DND-41 (cell line): ENCODE results near the gene PRR7.

Source experiments
- ATAC-seq: fragments of 200-7000 bp; cut with Tn5 transposase; 3 replicates; pipeline ENCODE4 v1.9.1; 2021; ENCODE audit warnings: low read depth; ENCODE audit not compliant: insufficient read depth
- DNase-seq: peaks from one replicate; pipeline ENCODE4 v3.0.0-alpha.2; 2020
- H2AFZ ChIP-seq: 2 replicates; pipeline ENCODE4 v1.6.0; 2012; ENCODE audit warnings: low read depth, low read length
- H3K27ac ChIP-seq: 2 replicates; pipeline ENCODE4 v1.5.1; 2012; ENCODE audit warnings: low read length, inconsistent platforms
- H3K27me3 ChIP-seq: fragments of 200-600 bp; sonication (generic); 2 replicates; pipeline ENCODE4 v1.6.0; 2012; ENCODE audit warnings: low read length, mild to moderate bottlenecking, inconsistent platforms; ENCODE audit not compliant: insufficient read depth, poor library complexity
- H3K36me3 ChIP-seq: 2 replicates; pipeline ENCODE4 v1.5.1; 2012; ENCODE audit warnings: low read length, inconsistent platforms; ENCODE audit not compliant: insufficient read depth
- H3K4me1 ChIP-seq: 2 replicates; pipeline ENCODE4 v1.5.1; 2012; ENCODE audit warnings: mild to moderate bottlenecking, low read length; ENCODE audit not compliant: insufficient read depth
- H3K4me2 ChIP-seq: 2 replicates; pipeline ENCODE4 v1.6.0; 2012; ENCODE audit warnings: mild to moderate bottlenecking, moderate library complexity, low read length, inconsistent platforms; ENCODE audit not compliant: insufficient read depth
- H3K4me3 ChIP-seq, 2 experiments: fragments of 200-600 bp in 1 of 2; shearing (Covaris generic) in 1 of 2; 2 replicates each; pipeline ENCODE4 v1.5.1; 2012 to 2016; ENCODE audit warnings: inconsistent platforms in 2 of 2, low read length in 2 of 2, mild to moderate bottlenecking in 2 of 2, low read depth in 1 of 2, moderate library complexity in 1 of 2
- H3K79me2 ChIP-seq: 2 replicates; pipeline ENCODE4 v1.6.0; 2012; ENCODE audit warnings: low read length, inconsistent platforms; ENCODE audit not compliant: insufficient read depth
- H3K9ac ChIP-seq: 2 replicates; pipeline ENCODE4 v1.6.0; 2012; ENCODE audit warnings: low read depth, mild to moderate bottlenecking, inconsistent platforms, low read length, moderate library complexity
- H3K9me3 ChIP-seq: 2 replicates; pipeline ENCODE4 v1.5.1; 2012; ENCODE audit warnings: low read length, moderate library complexity, mild to moderate bottlenecking, inconsistent platforms; ENCODE audit not compliant: insufficient read depth, severe bottlenecking
- H4K20me1 ChIP-seq: 2 replicates; pipeline ENCODE4 v1.6.0; 2012; ENCODE audit warnings: low read length; ENCODE audit not compliant: insufficient read depth
- CTCF ChIP-seq: IDR thresholded peaks from 2 replicates; pipeline ENCODE4 v1.5.1; 2012; ENCODE audit warnings: borderline replicate concordance, low read length, moderate library complexity, mild to moderate bottlenecking; ENCODE audit not compliant: poor library complexity, severe bottlenecking; ENCODE audit errors: extremely low read depth
- EZH2 ChIP-seq: IDR thresholded peaks from 3 replicates; pipeline ENCODE4 v1.6.1; 2012; ENCODE audit warnings: borderline replicate concordance, low read depth, mild to moderate bottlenecking, moderate library complexity, low read length, inconsistent platforms; ENCODE audit not compliant: severe bottlenecking

The PRR7 gene

GRCh38 chr5:177482359-177482795 lies 35.8 kb downstream of the PRR7 start:
- H4K20me1 ChIP-seq: no peaks in the 10 kb centered on the region
- no peaks in the 10 kb centered on the region for H3K27me3 ChIP-seq
- H3K4me2 ChIP-seq: no peak overlapping the region
- H3K79me2 ChIP-seq: no peaks in the 10 kb centered on the region
- H2AFZ ChIP-seq: no peak overlapping the region
- no peak overlapping the region for H3K9ac ChIP-seq
- H3K9me3 ChIP-seq: no peaks in the 10 kb centered on the region
- no peak for TF ChIP-seq CTCF
- no peak for TF ChIP-seq EZH2
- no peaks in the 10 kb centered on the region for H3K4me1 ChIP-seq
- ATAC-seq: no peak
- no peak for DNase-seq
- no peak overlapping the region for H3K4me3 ChIP-seq
- H3K36me3 ChIP-seq: no peaks in the 10 kb centered on the region
- H3K27ac ChIP-seq: no peak overlapping the region

GRCh38 chr5:177483042-177483441 lies 36.4 kb downstream of the PRR7 start:
- H3K9ac ChIP-seq: no peak overlapping the region
- no peaks in the 10 kb centered on the region for H3K9me3 ChIP-seq
- no peaks in the 10 kb centered on the region for H3K36me3 ChIP-seq
- no peaks in the 10 kb centered on the region for H3K4me1 ChIP-seq
- H4K20me1 ChIP-seq: no peaks in the 10 kb centered on the region
- H3K27me3 ChIP-seq: no peaks in the 10 kb centered on the region
- H3K4me2 ChIP-seq: no peak overlapping the region
- ATAC-seq: no peak
- no peak overlapping the region for H3K4me3 ChIP-seq
- TF ChIP-seq CTCF: no peak
- TF ChIP-seq EZH2: no peak
- no peak for DNase-seq
- H2AFZ ChIP-seq: no peak overlapping the region
- H3K27ac ChIP-seq: no peak overlapping the region
- no peaks in the 10 kb centered on the region for H3K79me2 ChIP-seq

GRCh38 chr5:177483994-177484901 lies 37.6 kb downstream of the PRR7 start:
- no peak for TF ChIP-seq CTCF
- TF ChIP-seq EZH2: no peak

More at GRCh38 chr5:177483994-177484901, 37.6 kb downstream of the PRR7 start:
- Histone ChIP-seq H3K9ac (no peak overlapping the region), H3K4me2 (no peak overlapping the region), H3K36me3 (no peaks in the 10 kb centered on the region), H4K20me1 (peaks cover 3% of the 10 kb centered on the region; the same call in 1 of the 2 replicates), H3K27ac (no peak overlapping the region), H3K4me3 (no peak overlapping the region), H3K9me3 (no peaks in the 10 kb centered on the region), H2AFZ (no peak overlapping the region), H3K27me3 (no peaks in the 10 kb centered on the region), H3K4me1 (no peaks in the 10 kb centered on the region), H3K79me2 (no peaks in the 10 kb centered on the region)
- ATAC-seq (no peak), DNase-seq (no peak)
